Neural progenitor cell (in vitro differentiated cells): ENCODE data around the gene AGA. TPM values are rescaled to one million over a fixed set of nuclear protein-coding genes. Genes with fewer than 3 reads are reported as not detected.

Experiments used
- DNase-seq: peaks from one replicate; pipeline ENCODE4 v3.0.0-alpha.2; 2016; ENCODE audit warnings: low spot score
- H2AFZ ChIP-seq: fragments of 200-600 bp; sonication (generic); replicated peaks from 2 replicates; pipeline ENCODE4 v1.6.1; 2016; ENCODE audit warnings: antibody characterized with exemption
- H3F3A ChIP-seq: fragments of 200-600 bp; sonication (generic); 2 replicates; pipeline ENCODE4 v1.6.1; 2016; ENCODE audit warnings: antibody characterized with exemption, low read depth
- H3K27ac ChIP-seq: fragments of 200-600 bp; sonication (generic); 2 replicates; pipeline ENCODE4 v1.5.1; 2016; ENCODE audit warnings: mild to moderate bottlenecking
- H3K27me3 ChIP-seq: fragments of 200-600 bp; sonication (generic); 2 replicates; pipeline ENCODE4 v1.6.1; 2016; ENCODE audit warnings: mild to moderate bottlenecking, moderate library complexity
- H3K36me3 ChIP-seq: fragments of 200-600 bp; sonication (generic); 2 replicates; pipeline ENCODE4 v1.5.1; 2016
- H3K4me1 ChIP-seq: fragments of 200-600 bp; sonication (generic); 2 replicates; pipeline ENCODE4 v1.6.1; 2016; ENCODE audit warnings: mixed run types
- H3K4me2 ChIP-seq: fragments of 200-600 bp; sonication (generic); 2 replicates; pipeline ENCODE4 v1.6.1; 2016
- H3K4me3 ChIP-seq: fragments of 200-600 bp; sonication (generic); 2 replicates; pipeline ENCODE4 v1.5.1; 2016
- H3K79me2 ChIP-seq: fragments of 200-600 bp; sonication (generic); 2 replicates; pipeline ENCODE4 v1.6.1; 2016; ENCODE audit warnings: low read depth
- H3K9ac ChIP-seq: fragments of 200-600 bp; sonication (generic); 2 replicates; pipeline ENCODE4 v1.6.1; 2016
- H3K9me3 ChIP-seq: fragments of 200-600 bp; sonication (generic); 2 replicates; pipeline ENCODE4 v1.5.1; 2016; ENCODE audit warnings: low read depth
- H4K20me1 ChIP-seq: fragments of 200-600 bp; sonication (generic); 2 replicates; pipeline ENCODE4 v1.6.1; 2016; ENCODE audit warnings: low read depth
- H3K27ac Mint-ChIP-seq: 3 replicates; pipeline ENCODE4 v1.8.0; 2021; ENCODE audit warnings: mixed read lengths
- H3K27me3 Mint-ChIP-seq: 2 replicates; pipeline ENCODE4 v1.8.0; 2022; ENCODE audit warnings: low read depth, mild to moderate bottlenecking, inconsistent platforms, moderate library complexity, mixed read lengths; ENCODE audit not compliant: insufficient read depth
- H3K36me3 Mint-ChIP-seq: 3 replicates; pipeline ENCODE4 v1.8.0; 2021; ENCODE audit warnings: mixed read lengths
- H3K4me1 Mint-ChIP-seq: 3 replicates; pipeline ENCODE4 v1.8.0; 2021; ENCODE audit warnings: mixed read lengths
- H3K4me3 Mint-ChIP-seq: 3 replicates; pipeline ENCODE4 v1.8.0; 2021; ENCODE audit warnings: mild to moderate bottlenecking, moderate library complexity, mixed read lengths
- H3K9me3 Mint-ChIP-seq: 3 replicates; pipeline ENCODE4 v1.8.0; 2020; ENCODE audit warnings: mixed read lengths
- CTCF ChIP-seq: fragments of 200-600 bp; sonication (generic); IDR thresholded peaks from 2 replicates; pipeline ENCODE4 v1.5.1; 2017; ENCODE audit warnings: antibody characterized with exemption, mild to moderate bottlenecking
- EZH2 ChIP-seq: fragments of 200-600 bp; sonication (generic); IDR thresholded peaks from 2 replicates; pipeline ENCODE4 v1.6.1; 2017; ENCODE audit warnings: antibody characterized with exemption, mild to moderate bottlenecking, moderate library complexity
- EZH2phosphoT487 ChIP-seq: fragments of 200-600 bp; sonication (generic); IDR thresholded peaks from 2 replicates; pipeline ENCODE4 v1.6.1; 2017; ENCODE audit warnings: antibody characterized with exemption
- total RNA-seq: library from RNA; depleted of rRNA; stranded (reverse); fragments of >200 nt; gene quantifications from 2 replicates; pipeline ENCODE4 v1.2.3, GENCODE V29; 2015; ENCODE audit warnings: low replicate concordance

Gene AGA
- total RNA-seq, 1 donor from 2014 or later = 27.3 TPM

- TF ChIP-seq EZH2phosphoT487 (no peak), CTCF (no peak), EZH2 (no peak)
- peaks cover 9% of the 10 kb centered on the region for H3K27me3 Mint-ChIP-seq
- H3K9me3 Mint-ChIP-seq = no peaks in the 10 kb centered on the region
- Histone ChIP-seq H3K79me2 (no peaks in the 10 kb centered on the region), H4K20me1 (no peaks in the 10 kb centered on the region), H3K9ac (no peak overlapping the region), H2AFZ (peak overlapping the region; percentile 74), H3K4me3 (no peak overlapping the region), H3K4me2 (peak overlapping the region; percentile 29), H3K27me3 (no peaks in the 10 kb centered on the region), H3K9me3 (no peaks in the 10 kb centered on the region), H3K4me1 (peaks cover 12% of the 10 kb centered on the region), H3K36me3 (no peaks in the 10 kb centered on the region), H3K27ac (no peak overlapping the region), H3F3A (peaks cover 11% of the 10 kb centered on the region)
- H3K36me3 Mint-ChIP-seq = no peaks in the 10 kb centered on the region
- H3K27ac Mint-ChIP-seq = peak overlapping the region; percentile 40
- peak; percentile 10 for DNase-seq
- H3K4me3 Mint-ChIP-seq = no peak overlapping the region
- peaks cover 20% of the 10 kb centered on the region for H3K4me1 Mint-ChIP-seq
Observed at GRCh38 chr4:177446586-177446985, 4.3 kb upstream of the AGA start.

GRCh38 chr4:177444911-177445736 lies 2.9 kb upstream of the AGA start:
- Mint-ChIP-seq H3K27me3 (peaks cover 9% of the 10 kb centered on the region), H3K4me3 (no peak overlapping the region), H3K36me3 (no peaks in the 10 kb centered on the region), H3K27ac (no peak overlapping the region), H3K4me1 (peaks cover 31% of the 10 kb centered on the region), H3K9me3 (no peaks in the 10 kb centered on the region)
- H3F3A ChIP-seq = peaks cover 17% of the 10 kb centered on the region
- no peaks in the 10 kb centered on the region for H3K9me3 ChIP-seq
- DNase-seq = no peak
- H3K27ac ChIP-seq = no peak overlapping the region
- no peaks in the 10 kb centered on the region for H3K36me3 ChIP-seq
- peaks cover 23% of the 10 kb centered on the region for H3K4me1 ChIP-seq
- H3K79me2 ChIP-seq = no peaks in the 10 kb centered on the region
- H4K20me1 ChIP-seq = no peaks in the 10 kb centered on the region
- TF ChIP-seq EZH2phosphoT487 (no peak), CTCF (no peak), EZH2 (no peak)
- H3K4me3 ChIP-seq = peak overlapping the region; percentile 14
- H2AFZ ChIP-seq = peak overlapping the region; percentile 40
- H3K27me3 ChIP-seq = no peaks in the 10 kb centered on the region
- H3K4me2 ChIP-seq = no peak overlapping the region
- H3K9ac ChIP-seq = no peak overlapping the region

GRCh38 chr4:177441061-177441802 lies 1.0 kb downstream of the AGA start:
- Histone ChIP-seq H3K36me3 (no peaks in the 10 kb centered on the region), H2AFZ (peak overlapping the region; percentile 88), H3K27me3 (no peaks in the 10 kb centered on the region), H4K20me1 (no peaks in the 10 kb centered on the region), H3K4me3 (peak overlapping the region; percentile 62), H3K9ac (peak overlapping the region; percentile 78), H3K79me2 (no peaks in the 10 kb centered on the region), H3K9me3 (no peaks in the 10 kb centered on the region), H3K27ac (peak overlapping the region; percentile 97), H3K4me1 (peaks cover 16% of the 10 kb centered on the region), H3F3A (peaks cover 17% of the 10 kb centered on the region), H3K4me2 (peak overlapping the region; percentile 85)
- Mint-ChIP-seq H3K27me3 (peaks cover 2% of the 10 kb centered on the region), H3K4me3 (peak overlapping the region; percentile 90), H3K4me1 (peaks cover 25% of the 10 kb centered on the region), H3K27ac (peak overlapping the region; percentile 81), H3K9me3 (no peaks in the 10 kb centered on the region), H3K36me3 (peaks cover 9% of the 10 kb centered on the region)
- peak; percentile 24 for TF ChIP-seq CTCF
- TF ChIP-seq EZH2phosphoT487 = no peak
- peak; percentile 11 for DNase-seq
